GM12892 (cell line): ENCODE results near the gene RCC2.

Source experiments
- POLR2A ChIP-seq: IDR thresholded peaks from 2 replicates; pipeline ENCODE4 v1.6.1; 2011; ENCODE audit warnings: low read depth, low read length, control low read depth
- POLR2AphosphoS5 ChIP-seq: IDR thresholded peaks from 2 replicates; pipeline ENCODE4 v1.6.1; 2011; ENCODE audit warnings: low read depth, low read length, control low read depth
- TAF1 ChIP-seq: IDR thresholded peaks from 2 replicates; pipeline ENCODE4 v1.6.1; 2011; ENCODE audit warnings: low read depth, mild to moderate bottlenecking, control low read depth, low read length, borderline replicate concordance

GRCh38 chr1:17397910-17398695, 41.4 kb downstream of the RCC2 start:
- TF ChIP-seq POLR2AphosphoS5: no peak
- no peak for TF ChIP-seq POLR2A
- TF ChIP-seq TAF1: no peak
